ENCODE data around the gene POLR2F. TPM values are rescaled to one million over a fixed set of nuclear protein-coding genes. Genes with fewer than 3 reads are reported as not detected.
A peak's percentile ranks its signal among the peaks of the same experiment; 100 is the strongest.

Gene POLR2F
- total and polyA plus RNA-seq, 12 donors, result 62.4 to 200 (median 79.4) TPM

DNA sequence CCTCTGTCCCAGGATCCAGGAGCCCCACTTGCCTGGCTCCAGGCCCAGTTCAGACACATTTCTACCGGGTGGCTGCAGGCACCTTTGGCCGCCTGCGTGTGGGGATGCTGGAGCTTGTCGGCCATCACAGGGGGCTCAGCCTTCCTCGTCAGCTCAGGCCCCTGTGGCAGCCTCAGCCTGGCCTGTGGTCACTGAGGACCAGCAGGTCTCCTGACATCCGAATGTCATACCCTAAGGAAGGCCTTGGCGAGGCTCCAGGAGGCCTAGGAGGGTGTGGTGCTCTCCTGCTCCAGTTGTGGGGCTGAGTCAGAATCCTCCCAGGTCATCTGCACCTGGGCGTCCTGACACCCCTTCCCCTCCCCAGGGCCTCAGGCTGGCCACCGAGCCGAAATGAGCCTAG is 45.7 kb downstream of the POLR2F start:
- H3K9me3 ChIP-seq, result no peaks in the 10 kb centered on the region
- H3K36me3 ChIP-seq, result no peaks in the 10 kb centered on the region
- no peaks in the 10 kb centered on the region for H3K27me3 ChIP-seq
- DNase-seq (no peak), ATAC-seq (no peak)
- H3K4me1 ChIP-seq, result peaks cover 0 to 18% (median 5%) of the 10 kb centered on the region in 9 donors
- no peak overlapping the region for H3K27ac ChIP-seq
- no peak overlapping the region for H3K4me3 ChIP-seq
- TF ChIP-seq, protein P1, sequence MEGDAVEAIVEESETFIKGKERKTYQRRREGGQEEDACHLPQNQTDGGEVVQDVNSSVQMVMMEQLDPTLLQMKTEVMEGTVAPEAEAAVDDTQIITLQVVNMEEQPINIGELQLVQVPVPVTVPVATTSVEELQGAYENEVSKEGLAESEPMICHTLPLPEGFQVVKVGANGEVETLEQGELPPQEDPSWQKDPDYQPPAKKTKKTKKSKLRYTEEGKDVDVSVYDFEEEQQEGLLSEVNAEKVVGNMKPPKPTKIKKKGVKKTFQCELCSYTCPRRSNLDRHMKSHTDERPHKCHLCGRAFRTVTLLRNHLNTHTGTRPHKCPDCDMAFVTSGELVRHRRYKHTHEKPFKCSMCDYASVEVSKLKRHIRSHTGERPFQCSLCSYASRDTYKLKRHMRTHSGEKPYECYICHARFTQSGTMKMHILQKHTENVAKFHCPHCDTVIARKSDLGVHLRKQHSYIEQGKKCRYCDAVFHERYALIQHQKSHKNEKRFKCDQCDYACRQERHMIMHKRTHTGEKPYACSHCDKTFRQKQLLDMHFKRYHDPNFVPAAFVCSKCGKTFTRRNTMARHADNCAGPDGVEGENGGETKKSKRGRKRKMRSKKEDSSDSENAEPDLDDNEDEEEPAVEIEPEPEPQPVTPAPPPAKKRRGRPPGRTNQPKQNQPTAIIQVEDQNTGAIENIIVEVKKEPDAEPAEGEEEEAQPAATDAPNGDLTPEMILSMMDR (IDR thresholded peaks at IDR 0.05), result no peak
- intact Hi-C loops (cut with DNase I), result loop anchor here in 1 of 10 donors (2.0 kb wide), 1 partner anchor 68 kb away; no protein-coding TSS in a partner anchor
- WGBS, 2 donors, result 73 to 79% methylated on average over 10 of the region's 10 CpGs

DNA sequence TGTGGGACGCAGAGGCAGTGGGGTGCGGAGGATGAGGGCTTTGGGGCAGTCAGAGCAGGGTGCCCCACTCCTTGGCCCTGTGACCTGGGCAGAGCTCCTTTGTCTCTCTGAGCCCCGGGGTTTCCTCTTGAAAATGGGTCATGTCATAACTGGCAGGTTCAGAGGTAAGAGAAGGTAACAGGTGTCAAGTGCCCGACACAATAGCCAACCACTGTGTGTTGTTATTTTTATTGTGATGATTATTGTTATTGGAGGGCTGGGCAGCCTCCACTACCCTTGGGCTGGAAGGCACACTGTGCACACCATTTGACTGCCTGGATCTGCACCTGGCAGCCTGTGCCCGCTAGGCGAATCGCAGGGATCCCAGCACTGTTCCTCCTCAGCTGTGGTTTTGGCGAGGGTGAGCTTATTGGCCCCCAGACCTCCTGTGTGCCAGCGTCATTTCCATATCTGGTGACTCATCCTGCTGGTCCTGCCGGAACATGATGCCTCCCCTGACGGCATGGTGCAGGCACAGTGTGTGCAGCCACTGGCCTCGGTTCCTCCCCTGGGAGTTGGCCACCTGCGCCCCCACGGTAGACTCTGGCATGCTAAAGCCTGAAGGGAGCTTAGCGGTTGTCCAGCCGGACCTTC is 46.3 kb downstream of the POLR2F start:
- H3K4me1 ChIP-seq, result peaks cover 0 to 18% (median 5%) of the 10 kb centered on the region in 9 donors
- no peaks in the 10 kb centered on the region for H3K27me3 ChIP-seq
- intact Hi-C loops (cut with DNase I), result loop anchor here in 1 of 10 donors (2.0 kb wide), 1 partner anchor 67 kb away; no protein-coding TSS in a partner anchor
- no peaks in the 10 kb centered on the region for H3K36me3 ChIP-seq
- no peak overlapping the region for H3K27ac ChIP-seq
- 80 to 81% methylated on average over 16 of the region's 16 CpGs for WGBS, 2 donors
- H3K9me3 ChIP-seq, result no peaks in the 10 kb centered on the region
- ATAC-seq (peak in 5 of 8 donors; percentile 23 to 44 (median 29)), DNase-seq (no peak)
- no peak overlapping the region for H3K4me3 ChIP-seq
- TF ChIP-seq, protein P1 (IDR thresholded peaks at IDR 0.05), result no peak

DNA sequence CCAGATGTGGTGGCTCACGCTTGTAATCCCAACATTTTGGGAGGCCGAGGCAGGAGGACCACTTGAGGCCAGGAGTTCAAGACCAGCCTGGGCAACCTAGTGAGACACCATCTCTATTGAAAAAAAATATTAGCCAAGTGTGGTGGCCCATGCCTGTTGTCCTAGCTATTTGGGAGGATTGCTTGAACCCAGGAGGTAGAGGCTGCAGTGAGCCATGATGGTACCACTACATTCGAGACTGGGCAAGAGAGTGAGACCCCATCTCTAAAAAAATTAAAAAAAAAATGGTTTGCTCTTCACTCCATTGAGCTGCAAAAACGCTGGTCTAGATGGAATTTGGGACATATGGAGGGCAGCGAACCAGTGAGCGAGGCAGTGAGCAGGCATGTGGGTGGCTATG is 52.4 kb downstream of the POLR2F start:
- WGBS, 2 donors, result 91 to 92% methylated on average over 6 of the region's 6 CpGs
- DNase-seq (no peak), ATAC-seq (no peak)
- Histone ChIP-seq H3K9me3 (no peaks in the 10 kb centered on the region), H3K36me3 (no peaks in the 10 kb centered on the region), H3K4me3 (no peak overlapping the region), H3K4me1 (no peaks in the 10 kb centered on the region), H3K27ac (no peak overlapping the region), H3K27me3 (no peaks in the 10 kb centered on the region)
- intact Hi-C loops (cut with DNase I), result no loop called here
- TF ChIP-seq, protein P1 (IDR thresholded peaks at IDR 0.05), result no peak

DNA sequence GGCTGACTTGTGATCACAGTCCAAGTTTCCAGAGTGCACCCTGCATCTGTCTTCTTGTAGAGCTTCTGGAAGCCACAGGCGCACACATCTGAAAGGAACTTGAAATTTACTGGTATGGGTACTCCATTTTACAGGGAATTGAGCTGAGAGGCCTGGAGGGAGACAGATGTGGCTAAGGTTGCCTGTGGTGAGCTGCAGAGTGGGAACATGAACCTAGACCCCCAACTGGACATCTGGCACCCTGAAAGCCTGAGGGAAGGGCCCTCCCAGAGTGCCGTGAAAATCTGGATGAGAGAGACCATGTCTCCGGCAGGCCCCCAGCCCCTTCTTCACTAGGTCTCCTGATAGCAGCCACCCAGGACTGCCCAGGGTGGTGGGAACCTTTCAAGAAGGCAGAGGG is 53.4 kb downstream of the POLR2F start:
- Histone ChIP-seq H3K4me3 (no peak overlapping the region), H3K27ac (no peak overlapping the region), H3K36me3 (no peaks in the 10 kb centered on the region), H3K4me1 (no peaks in the 10 kb centered on the region), H3K27me3 (no peaks in the 10 kb centered on the region), H3K9me3 (no peaks in the 10 kb centered on the region)
- WGBS, 2 donors, result 90 to 93% methylated on average over 3 of the region's 3 CpGs
- DNase-seq (no peak), ATAC-seq (peak in 1 of 8 donors; percentile 17)
- intact Hi-C loops (cut with DNase I), result no loop called here
- TF ChIP-seq, protein P1 (IDR thresholded peaks at IDR 0.05), result no peak
